Stimulated activated CD4-positive, alpha-beta T cell treated with anti-CD3 and anti-CD28 coated beads, TNF-alpha, amount 100 ng/mL, for 48 hours (primary cell): ENCODE results near the gene ABCC11.

Experiments
- DNase-seq, 3 donors: peaks; one replicate each; pipeline ENCODE4 v3.0.0-alpha.2; 2020; ENCODE audit warnings: low read depth in 3 of 3

Gene ABCC11

DNA sequence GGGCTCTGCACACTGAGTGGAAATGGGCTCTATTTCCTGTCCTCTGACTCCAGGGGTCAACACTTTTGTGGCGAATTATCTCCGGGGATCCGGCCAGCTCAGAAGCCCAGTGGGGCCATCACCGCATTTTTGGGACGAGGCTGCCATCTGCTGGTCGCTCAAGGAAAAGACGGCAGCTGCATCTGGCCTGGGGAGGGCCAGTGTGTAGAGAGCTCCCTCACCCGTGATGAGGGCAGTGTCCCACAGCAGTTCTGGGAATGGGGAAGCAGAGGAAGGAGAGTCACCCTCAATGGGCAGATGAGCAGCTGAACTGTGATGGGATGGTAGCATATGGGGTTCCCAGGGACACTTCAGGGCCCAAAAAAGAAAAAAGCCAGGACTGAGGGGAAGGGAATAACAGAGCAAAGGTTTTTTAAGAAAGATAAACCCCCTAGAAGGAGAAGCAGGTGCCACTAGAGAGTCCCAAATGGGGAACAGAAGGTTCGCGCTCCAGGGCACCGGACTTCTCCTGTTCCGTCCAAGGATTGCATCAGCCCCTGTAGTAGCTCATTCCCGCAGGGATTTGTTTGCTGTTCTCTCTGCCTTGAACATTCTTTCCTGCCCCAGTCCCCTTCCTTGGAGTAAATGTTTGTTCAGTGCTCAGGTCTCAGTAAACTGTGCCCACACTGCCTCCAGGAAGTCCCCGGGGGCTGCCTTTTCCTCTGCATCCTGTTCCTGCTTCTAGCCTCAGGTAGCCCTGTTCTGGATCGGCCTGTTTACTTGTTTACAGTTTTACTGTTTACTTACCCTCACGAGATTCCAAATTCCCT lies 82.2 kb downstream of the ABCC11 start:
- peak; percentile 17 to 55 (median 49) for DNase-seq

DNA sequence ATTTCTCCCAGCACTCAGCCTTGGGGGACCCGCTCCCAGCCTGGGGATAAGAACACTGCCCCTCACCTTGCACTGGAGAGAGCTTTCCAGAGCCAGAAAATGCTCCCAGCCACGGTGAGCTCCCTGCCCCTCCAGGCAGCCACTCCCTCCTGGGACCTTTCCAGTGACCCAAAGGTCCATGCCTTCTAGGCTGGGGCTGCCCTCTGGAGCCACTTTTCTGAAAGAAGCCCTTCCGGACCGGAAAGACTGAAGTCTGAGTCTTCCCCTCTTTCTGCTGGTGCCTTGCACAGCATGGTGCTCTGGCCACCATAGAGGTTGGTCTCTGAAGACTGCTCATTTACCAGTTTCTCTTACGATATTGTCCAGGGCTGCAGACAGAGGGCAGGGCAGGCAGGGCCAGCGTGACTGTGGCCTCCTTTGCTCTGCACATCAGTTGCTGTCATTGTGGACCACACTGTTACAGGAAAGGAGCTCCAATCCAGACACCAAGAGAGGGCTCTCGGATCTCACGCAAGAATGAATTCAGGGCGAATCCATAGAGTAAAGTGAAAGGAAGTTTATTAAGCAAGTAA lies 84.4 kb downstream of the ABCC11 start:
- no peak for DNase-seq

DNA sequence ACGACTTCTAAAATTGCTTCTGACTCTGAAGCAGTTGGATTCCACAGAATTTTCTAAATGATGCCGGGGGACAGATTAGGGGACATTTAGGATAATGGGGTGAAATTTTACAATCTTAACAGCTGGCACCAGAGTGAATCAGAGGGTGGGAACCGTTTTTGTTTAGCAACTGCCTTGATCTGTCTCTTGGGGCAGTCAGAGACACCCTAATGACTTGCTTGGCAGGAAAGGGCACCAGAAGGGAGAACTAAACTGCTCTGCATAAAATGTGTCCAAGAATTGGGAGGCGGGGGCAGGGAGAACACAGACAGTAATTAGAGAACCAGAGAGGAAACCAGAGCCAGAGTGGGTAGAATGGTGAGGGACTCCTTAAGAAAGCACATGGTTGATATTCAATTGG lies 85.4 kb downstream of the ABCC11 start:
- DNase-seq = no peak

DNA sequence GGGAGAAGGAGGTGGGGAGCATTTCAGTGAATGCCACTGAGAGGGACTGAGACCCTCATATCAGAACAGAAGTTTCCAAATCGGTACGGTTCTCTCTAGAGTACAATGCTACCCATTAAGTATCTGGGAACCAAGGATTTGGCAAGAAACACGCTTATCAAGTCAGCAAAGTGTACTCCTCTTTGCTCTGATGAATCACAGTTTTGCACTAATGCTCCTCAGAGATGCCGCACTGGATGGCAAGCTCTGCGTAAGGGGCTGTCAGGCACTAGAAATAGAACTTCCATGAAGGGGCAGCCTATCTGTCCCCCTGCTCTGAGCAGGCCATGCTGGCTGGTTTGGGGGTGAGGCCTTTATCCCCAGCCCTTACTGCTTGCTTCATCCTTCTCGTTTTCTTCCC lies 86.8 kb downstream of the ABCC11 start:
- DNase-seq = no peak

DNA sequence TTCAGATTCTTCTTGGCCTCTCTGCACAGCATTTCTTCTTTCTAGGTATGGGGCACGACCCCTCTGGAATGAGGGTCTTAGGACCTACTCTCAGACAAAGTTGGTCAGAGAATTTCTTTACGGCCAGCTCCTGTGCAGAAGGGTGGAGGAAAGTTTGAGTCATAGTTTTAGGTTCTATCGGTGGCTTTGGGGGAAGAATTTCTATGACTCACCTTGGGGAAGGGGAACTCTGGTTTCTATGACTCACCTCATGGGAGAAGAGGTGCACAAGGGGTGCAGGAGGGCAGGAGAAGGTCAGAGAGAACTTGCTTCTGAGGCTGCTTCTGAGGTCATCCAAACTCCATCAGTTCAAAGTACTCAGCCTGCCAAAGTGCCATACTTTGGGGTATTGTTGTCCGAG lies 89.0 kb downstream of the ABCC11 start:
- peak; percentile 27 to 46 (median 28) for DNase-seq

DNA sequence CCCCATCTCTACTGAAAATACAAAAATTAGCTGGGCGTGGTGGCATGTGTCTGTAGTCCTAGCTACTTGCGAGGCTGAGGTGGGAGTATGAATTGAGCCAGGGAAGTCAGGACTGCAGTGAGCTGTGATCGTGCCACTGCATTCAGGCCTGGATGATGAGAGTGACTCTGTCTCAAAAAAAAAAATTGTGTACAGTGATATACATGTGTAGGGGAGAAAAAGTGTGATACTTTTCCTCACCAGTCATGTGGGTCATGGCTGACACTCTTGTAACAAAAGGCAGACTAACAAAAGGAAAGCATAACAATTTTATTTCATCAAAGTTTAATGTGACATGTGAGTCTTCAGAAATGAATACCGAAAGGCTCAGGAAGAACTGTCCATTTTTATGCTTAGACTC lies 89.5 kb downstream of the ABCC11 start:
- DNase-seq = no peak

- DNase-seq = no peak
Observed at GRCh38 chr16:48157302-48157701, 90.0 kb downstream of the ABCC11 start.

DNA sequence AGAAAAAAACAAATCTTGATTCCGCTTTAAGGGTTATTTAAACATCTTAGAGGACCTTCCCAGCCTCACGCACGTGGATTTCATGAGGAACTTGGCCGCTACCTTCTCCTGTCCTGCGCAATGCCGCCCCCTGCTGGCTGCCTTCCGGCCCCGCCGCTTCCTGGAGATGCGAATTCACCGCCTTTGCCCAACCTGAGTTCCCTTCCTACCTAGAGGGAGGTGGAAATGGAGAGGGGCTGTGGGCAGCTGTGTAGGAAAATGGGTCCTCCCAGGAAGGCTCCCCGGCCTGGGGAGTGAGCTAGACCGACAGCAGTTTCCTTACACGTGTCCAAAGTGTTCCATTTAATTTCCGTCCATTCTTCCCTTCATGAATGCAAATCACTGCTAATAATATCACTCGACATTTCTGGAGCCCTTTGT lies 90.5 kb downstream of the ABCC11 start:
- DNase-seq = peak; percentile 66 to 88 (median 85)

DNA sequence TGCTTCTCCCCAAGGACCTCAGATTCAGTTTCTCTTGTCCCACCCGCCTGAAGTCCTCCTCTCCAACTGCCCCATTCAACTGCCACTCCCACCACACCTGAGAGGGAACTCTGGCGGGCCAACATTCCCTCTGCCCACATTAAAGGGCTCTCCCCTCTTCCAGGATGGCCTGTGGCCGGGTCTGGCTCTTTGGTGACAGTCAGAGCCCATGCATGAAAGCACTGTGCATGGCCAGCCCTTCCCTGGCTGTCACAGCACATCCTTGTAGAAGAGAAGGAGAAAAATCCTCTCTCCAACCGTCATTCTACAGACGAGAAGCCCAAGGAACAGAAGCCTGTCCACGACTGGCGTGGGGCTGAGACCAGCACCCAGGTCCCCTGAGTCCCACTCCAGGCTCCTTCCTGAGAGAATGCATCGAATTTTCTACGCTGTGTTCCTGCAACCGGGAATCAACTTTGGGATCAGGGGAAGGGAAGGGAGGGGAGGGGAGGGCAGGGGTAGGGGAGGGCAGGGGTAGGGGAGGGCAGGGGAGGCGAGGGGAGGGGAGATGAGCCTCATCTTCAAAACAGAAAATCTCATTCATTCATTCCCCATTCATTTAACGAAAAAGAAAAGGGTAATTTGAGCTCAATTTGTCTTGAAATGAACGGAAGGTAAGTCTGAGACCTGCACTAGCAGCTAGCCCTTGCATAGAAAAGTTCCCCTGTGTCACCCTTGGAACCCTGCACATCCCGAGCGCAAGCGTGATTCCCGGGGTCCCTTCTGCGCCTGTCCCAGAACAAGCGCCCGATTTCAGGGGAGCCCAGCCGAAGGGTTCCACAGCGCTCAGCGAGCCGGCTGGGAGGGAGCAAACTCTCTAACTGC lies 91.2 kb downstream of the ABCC11 start, which contains the start of gene ABCC12:
Gene ABCC12, minus strand, starts transcription at position 68 of the 864 bp plus-strand sequence. CDS start 9,569 bp downstream, outside the sequence.
- no peak for DNase-seq

- no peak for DNase-seq
Observed at GRCh38 chr16:48153774-48154173, 93.6 kb downstream of the ABCC11 start.

DNA sequence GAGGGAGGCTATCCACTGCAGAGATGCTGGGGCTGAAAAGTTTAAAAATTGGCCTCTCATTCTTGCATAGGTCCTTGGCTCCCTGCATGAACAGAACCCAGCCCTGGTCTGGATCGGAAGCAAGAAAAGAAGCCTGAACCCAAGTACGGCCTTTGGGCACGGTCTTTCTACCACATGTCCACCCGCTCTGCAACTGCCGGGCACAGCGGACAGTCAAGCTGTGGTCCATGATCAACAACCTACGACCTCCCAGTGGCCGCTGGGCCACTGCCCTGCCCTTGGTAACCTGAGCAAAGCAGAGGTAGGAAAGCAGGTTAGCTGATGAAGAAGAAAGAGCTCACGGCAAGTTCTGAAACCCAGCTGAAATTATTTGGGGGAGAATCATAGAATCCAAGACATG lies 95.1 kb downstream of the ABCC11 start:
- DNase-seq = no peak

DNA sequence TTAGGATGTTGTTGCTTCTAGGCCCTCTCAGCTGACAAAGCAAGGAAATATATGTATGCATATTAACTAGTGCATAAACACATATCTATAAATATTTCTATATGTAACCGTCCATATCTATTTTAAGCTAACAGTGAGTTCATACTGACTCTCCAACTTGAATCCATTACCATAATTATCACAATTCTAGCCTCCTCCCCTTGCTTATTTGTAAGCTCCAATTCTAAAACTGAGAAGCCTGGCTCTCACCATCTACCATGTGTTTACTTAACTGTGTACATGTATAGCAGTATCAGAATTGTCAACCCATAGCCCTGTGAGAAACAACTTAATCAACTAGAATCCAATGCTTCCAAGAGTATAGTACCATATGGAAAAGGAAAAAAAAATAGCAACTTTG lies 96.6 kb downstream of the ABCC11 start:
- no peak for DNase-seq

DNA sequence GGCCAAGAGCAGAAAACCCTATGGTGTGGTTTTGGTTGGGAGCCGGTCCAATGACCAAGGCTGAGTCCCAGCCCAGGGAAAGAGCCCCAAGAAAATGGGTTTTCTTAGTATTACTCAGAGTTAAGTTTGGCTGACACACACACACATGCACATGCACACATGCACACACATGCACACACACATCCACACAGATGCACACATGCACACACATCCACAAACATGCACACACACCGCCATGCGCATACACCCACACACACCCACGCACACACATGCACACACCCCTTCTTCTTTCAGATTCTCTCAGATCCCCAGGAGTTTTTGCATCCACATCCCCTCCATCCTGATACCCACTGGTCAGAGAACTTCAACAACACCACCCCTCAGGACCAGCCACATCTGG lies 100.6 kb downstream of the ABCC11 start:
- DNase-seq = no peak

DNA sequence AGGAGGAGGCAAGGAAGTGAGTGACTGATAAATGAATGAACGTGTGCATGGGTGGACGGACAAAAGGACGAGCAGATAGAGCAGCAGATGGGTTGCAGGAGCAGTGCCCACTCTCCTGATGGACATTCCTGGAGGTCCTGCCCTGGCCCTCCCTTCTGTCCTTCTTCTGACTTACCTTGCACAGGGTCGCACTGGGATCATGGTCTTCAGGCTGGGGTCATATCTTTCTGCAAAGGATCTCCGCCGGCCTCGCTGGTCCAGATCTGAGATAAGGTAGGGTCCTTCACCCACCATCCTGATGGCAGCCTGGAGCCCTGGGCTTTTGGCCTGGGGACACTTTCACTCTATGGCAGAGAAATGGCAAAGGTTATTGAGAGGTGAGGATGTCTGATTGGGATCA lies 101.2 kb downstream of the ABCC11 start:
- no peak for DNase-seq

- no peak for DNase-seq
Observed at GRCh38 chr16:48143812-48144368, 103.4 kb downstream of the ABCC11 start.

DNA sequence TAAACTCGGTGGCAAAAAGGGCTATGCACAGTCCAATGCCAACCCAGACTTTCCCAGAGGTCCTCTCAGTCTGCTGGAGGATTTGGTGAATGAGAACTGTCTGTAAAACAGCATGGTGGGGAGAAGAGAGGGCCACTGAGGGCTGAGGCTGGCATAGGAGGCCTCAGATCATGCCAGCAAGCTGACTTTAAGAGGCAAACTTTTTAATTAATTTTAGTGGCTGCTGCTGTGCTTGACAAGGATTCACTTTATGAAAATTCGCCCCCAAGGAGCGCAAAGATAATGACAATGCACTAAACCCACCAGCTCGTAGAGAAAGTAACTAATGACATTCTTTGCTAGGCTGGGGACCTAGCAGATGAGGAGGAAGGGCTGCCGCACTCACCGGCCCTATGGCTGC lies 106.5 kb downstream of the ABCC11 start:
- no peak for DNase-seq

DNA sequence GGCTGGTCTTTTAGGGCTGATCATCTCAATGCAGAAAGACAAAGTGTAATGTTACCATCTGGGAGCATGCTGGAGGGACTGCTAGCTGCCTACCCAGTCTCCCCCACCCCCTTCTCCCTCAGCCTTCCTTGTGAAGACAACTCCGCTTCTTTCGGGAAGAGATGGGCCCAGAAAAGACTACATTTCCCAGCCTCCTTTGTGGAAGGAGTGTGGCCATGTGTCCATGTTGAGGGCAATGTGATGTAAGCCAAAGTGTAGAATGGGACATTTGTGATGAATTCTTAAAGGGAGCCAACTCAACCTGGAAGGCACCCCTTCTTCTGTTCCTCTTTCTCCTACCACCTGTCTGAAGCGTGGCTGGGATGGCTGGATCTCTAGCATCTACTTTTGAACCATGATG lies 107.8 kb downstream of the ABCC11 start:
- DNase-seq = no peak

GRCh38 chr16:48138543-48138942 lies 108.8 kb downstream of the ABCC11 start:
- no peak for DNase-seq

GRCh38 chr16:48137822-48138221 lies 109.5 kb downstream of the ABCC11 start:
- DNase-seq = no peak

- no peak for DNase-seq
Observed at GRCh38 chr16:48136547-48137360, 110.6 kb downstream of the ABCC11 start.
